Upper lobe of left lung (tissue), 6 donors: ENCODE measurements around the gene KREMEN2. TPM values are rescaled to one million over a fixed set of nuclear protein-coding genes. Genes with fewer than 3 reads are reported as not detected.

Experiments used
- ATAC-seq, 2 donors: fragments of 200-7000 bp; cut with Tn5 transposase; one replicate each; pipeline ENCODE4 v1.9.1; 2022; ENCODE audit warnings: mild to moderate bottlenecking in 2 of 2, moderate library complexity in 2 of 2; ENCODE audit not compliant: low FRiP score in 2 of 2
- DNase-seq, 2 donors: peaks; one replicate each; pipeline ENCODE4 v3.0.0-alpha.2; 2019 to 2020
- H3K27ac ChIP-seq, 4 donors: fragments of 200-600 bp; sonication (generic); one replicate each; pipeline ENCODE4 v1.5.1; 2016 to 2019
- H3K27me3 ChIP-seq, 4 donors: fragments of 200-600 bp; sonication (generic); one replicate each; pipeline ENCODE4 v1.5.1; 2017 to 2019
- H3K36me3 ChIP-seq, 4 donors: fragments of 200-600 bp; sonication (generic); one replicate each; pipeline ENCODE4 v1.5.1; 2016 to 2019
- H3K4me1 ChIP-seq, 4 donors: fragments of 200-600 bp; sonication (generic); one replicate each; pipeline ENCODE4 v1.5.1; 2018 to 2019
- H3K4me3 ChIP-seq, 4 donors: fragments of 200-600 bp; sonication (generic); one replicate each; pipeline ENCODE4 v1.5.1; 2017 to 2019; ENCODE audit warnings: mild to moderate bottlenecking in 2 of 4, moderate library complexity in 1 of 4
- H3K9me3 ChIP-seq, 4 donors: fragments of 200-600 bp; sonication (generic); one replicate each; pipeline ENCODE4 v1.5.1; 2018 to 2019
- CTCF ChIP-seq, 6 experiments: fragments of 450-650 bp in 4 of 6; fragments of 200-600 bp in 2 of 6; sonication (generic) in 2 of 6; IDR thresholded peaks; one replicate each; pipeline ENCODE4 v1.5.1; 2016 to 2019; ENCODE audit warnings: antibody characterized with exemption in 6 of 6
- EP300 ChIP-seq, 4 donors: sonication (generic); formaldehyde crosslinking; IDR thresholded peaks; one replicate each; pipeline ENCODE4 v1.5.1; 2017; ENCODE audit warnings: antibody characterized with exemption in 4 of 4, control low read depth in 2 of 4
- POLR2A ChIP-seq, 4 donors: fragments of 450-650 bp; IDR thresholded peaks; one replicate each; pipeline ENCODE4 v1.5.1; 2016 to 2017; ENCODE audit warnings: antibody characterized with exemption in 4 of 4, mild to moderate bottlenecking in 2 of 4
- POLR2AphosphoS5 ChIP-seq, 2 donors: sonication (generic); formaldehyde crosslinking; IDR thresholded peaks; one replicate each; pipeline ENCODE4 v1.5.1; 2017; ENCODE audit warnings: antibody characterized with exemption in 2 of 2
- WGBS, 2 donors: methylation state at CpG; one replicate each; pipeline ENCODE4 v1.1.5; 2017 to 2018; 5-methylcytosine and 5-hydroxymethylcytosine counted together
- total RNA-seq, 6 donors: library from RNA; depleted of rRNA in 4 of 6; stranded (reverse); fragments of >200 nt in 4 of 6; gene quantifications; one replicate each; pipeline versions ENCODE4 v1.1.0 to v1.2.1, GENCODE V29; 2016 to 2021
- donor health status: DM: no; HTN: no; CAD: no; lungs with moderate emphysema.
- donor health status: DM: no; HTN: yes; CAD: no; lungs with severe emphysema.

The KREMEN2 gene
- total RNA-seq, 6 donors from 2014 or later = not detected

GRCh38 chr16:2999929-3000328 is 35.9 kb downstream of the KREMEN2 start:
- Histone ChIP-seq H3K4me1 (peaks cover 3 to 7% (median 6%) of the 10 kb centered on the region in 4 donors), H3K4me3 (no peak overlapping the region), H3K9me3 (no peaks in the 10 kb centered on the region), H3K27ac (no peak overlapping the region), H3K27me3 (no peaks in the 10 kb centered on the region), H3K36me3 (no peaks in the 10 kb centered on the region)
- WGBS, 2 donors = 80 to 83% methylated on average over 5 to 6 of the region's 6 CpGs
- TF ChIP-seq POLR2A (IDR thresholded peaks at IDR 0.05) (no peak), POLR2AphosphoS5 (IDR thresholded peaks at IDR 0.05) (no peak), EP300 (IDR thresholded peaks at IDR 0.05) (no peak), CTCF (IDR thresholded peaks at IDR 0.05) (no peak)
- no peak for ATAC-seq
- DNase-seq = no peak

- H3K4me1 ChIP-seq = peaks cover 3 to 11% (median 8%) of the 10 kb centered on the region in 4 donors
- H3K27me3 ChIP-seq = no peaks in the 10 kb centered on the region
- no peaks in the 10 kb centered on the region for H3K36me3 ChIP-seq
- ATAC-seq = no peak
- H3K27ac ChIP-seq = no peak overlapping the region
- WGBS, 2 donors = 86% methylated on average over 4 of the region's 4 CpGs; no CpG with 5 or more reads in 1 of the 2 donors
- H3K9me3 ChIP-seq = no peaks in the 10 kb centered on the region
- no peak overlapping the region for H3K4me3 ChIP-seq
- TF ChIP-seq CTCF (IDR thresholded peaks at IDR 0.05) (no peak), EP300 (IDR thresholded peaks at IDR 0.05) (no peak), POLR2AphosphoS5 (IDR thresholded peaks at IDR 0.05) (no peak), POLR2A (IDR thresholded peaks at IDR 0.05) (no peak)
- no peak for DNase-seq
These were observed 36.5 kb downstream of the KREMEN2 start for GRCh38 chr16:3000540-3000939.

- Histone ChIP-seq H3K27ac (no peak overlapping the region), H3K4me3 (no peak overlapping the region), H3K4me1 (peaks cover 3 to 15% (median 8%) of the 10 kb centered on the region in 4 donors), H3K27me3 (no peaks in the 10 kb centered on the region), H3K36me3 (no peaks in the 10 kb centered on the region), H3K9me3 (no peaks in the 10 kb centered on the region)
- 64 to 81% methylated on average over 5 to 9 of the region's 12 CpGs for WGBS, 2 donors
- ATAC-seq (no peak), DNase-seq (no peak)
- TF ChIP-seq POLR2A (IDR thresholded peaks at IDR 0.05) (no peak), POLR2AphosphoS5 (IDR thresholded peaks at IDR 0.05) (no peak), EP300 (IDR thresholded peaks at IDR 0.05) (no peak), CTCF (IDR thresholded peaks at IDR 0.05) (no peak)
These were observed 37.2 kb downstream of the KREMEN2 start for GRCh38 chr16:3001316-3001715.

GRCh38 chr16:3003582-3004270 is 39.7 kb downstream of the KREMEN2 start:
- peak in 1 of 2 donors; percentile 41 for TF ChIP-seq POLR2AphosphoS5 (IDR thresholded peaks at IDR 0.05)
- TF ChIP-seq EP300 (IDR thresholded peaks at IDR 0.05) = no peak
- peak in 1 of 4 donors; percentile 72 for TF ChIP-seq POLR2A (IDR thresholded peaks at IDR 0.05)
- peak in 4 of 6 experiments; percentile 35 to 88 (median 53) for TF ChIP-seq CTCF (IDR thresholded peaks at IDR 0.05)
- DNase-seq (peak; percentile 98 to 99), ATAC-seq (peak; percentile 98)
- Histone ChIP-seq H3K27ac (peak overlapping the region in 1 of 4 donors; percentile 86), H3K9me3 (no peaks in the 10 kb centered on the region), H3K4me1 (peaks cover 20 to 35% (median 23%) of the 10 kb centered on the region in 4 donors), H3K27me3 (no peaks in the 10 kb centered on the region), H3K4me3 (peak overlapping the region in 3 of 4 donors; percentile 45 to 51 (median 46)), H3K36me3 (no peaks in the 10 kb centered on the region)
- WGBS, 2 donors = 12 to 24% methylated on average over 18 to 38 of the region's 58 CpGs
